ENCODE measurements around the gene FOXL1. TPM values are rescaled to one million over a fixed set of nuclear protein-coding genes. Genes with fewer than 3 reads are reported as not detected.

The FOXL1 gene
- polyA plus RNA-seq (0.10 to 0.13 TPM (median 0.11 TPM) in 3 replicates), polyA minus RNA-seq (0.07 TPM in 1 of 3 replicates, not detected in the others)
- 0.11 TPM for polyA plus RNA-seq (2011; ENCODE audit: low read depth)
- 0.08 and 0.09 TPM in 2 replicates for polyA plus RNA-seq (2011; cell fraction: cytosol; rRNA removed)
- 0.13 and 0.15 TPM in 2 replicates for polyA plus RNA-seq (2011; cell fraction: nucleus; rRNA removed)
- polyA plus RNA-seq (2012; ENCODE audit: low replicate concordance) = 0.11 and 0.24 TPM in 2 replicates
- polyA minus RNA-seq (2011; cell fraction: cytosol; rRNA and poly(A)+ RNA removed) = not detected
- polyA minus RNA-seq (2011; cell fraction: nucleus; rRNA and poly(A)+ RNA removed) = 0.11 and 0.23 TPM in 2 replicates

- DNase-seq (ENCODE audit: low read depth, low spot score) (no peak), FAIRE-seq (no peak)
- no peaks in the 10 kb centered on the region for H3K79me2 ChIP-seq (ENCODE audit: control insufficient read depth, insufficient read depth, low read length)
- peak within 1 kb of the TSS in 2 of 3 experiments; percentile 23 to 43 for H3K4me3 ChIP-seq (ENCODE audit: control insufficient read depth in 2 of 3, extremely low read depth in 1 of 3, insufficient read depth in 2 of 3, low read depth in 1 of 3, low read length in 3 of 3)
- H3K27me3 ChIP-seq (ENCODE audit: control insufficient read depth, extremely low read depth, insufficient read depth, low read length) = peaks cover 20% of the 10 kb centered on the region
- H3K27ac ChIP-seq (ENCODE audit: control insufficient read depth, insufficient read depth, low read length) = no peak within 1 kb of the TSS
- dilution Hi-C loops (cut with MboI; ENCODE audit: extremely low pct_ligation_motif_present, low sequenced_read_pairs) = no loop called here
- no peaks in the 10 kb centered on the region for H3K36me3 ChIP-seq (ENCODE audit: control insufficient read depth in 2 of 2, extremely low read depth in 1 of 2, insufficient read depth in 2 of 2, low read length in 2 of 2)
- no peaks in the 10 kb centered on the region for H4K20me1 ChIP-seq (ENCODE audit: control insufficient read depth, extremely low read depth, insufficient read depth, low read length)
- H3K9ac ChIP-seq (ENCODE audit: control insufficient read depth, extremely low read depth, insufficient read depth, low read length) = no peak within 1 kb of the TSS
- H3K4me2 ChIP-seq (ENCODE audit: control insufficient read depth, extremely low read depth, insufficient read depth, low read depth, low read length) = peak within 1 kb of the TSS; percentile 51
- TF ChIP-seq, protein P1, sequence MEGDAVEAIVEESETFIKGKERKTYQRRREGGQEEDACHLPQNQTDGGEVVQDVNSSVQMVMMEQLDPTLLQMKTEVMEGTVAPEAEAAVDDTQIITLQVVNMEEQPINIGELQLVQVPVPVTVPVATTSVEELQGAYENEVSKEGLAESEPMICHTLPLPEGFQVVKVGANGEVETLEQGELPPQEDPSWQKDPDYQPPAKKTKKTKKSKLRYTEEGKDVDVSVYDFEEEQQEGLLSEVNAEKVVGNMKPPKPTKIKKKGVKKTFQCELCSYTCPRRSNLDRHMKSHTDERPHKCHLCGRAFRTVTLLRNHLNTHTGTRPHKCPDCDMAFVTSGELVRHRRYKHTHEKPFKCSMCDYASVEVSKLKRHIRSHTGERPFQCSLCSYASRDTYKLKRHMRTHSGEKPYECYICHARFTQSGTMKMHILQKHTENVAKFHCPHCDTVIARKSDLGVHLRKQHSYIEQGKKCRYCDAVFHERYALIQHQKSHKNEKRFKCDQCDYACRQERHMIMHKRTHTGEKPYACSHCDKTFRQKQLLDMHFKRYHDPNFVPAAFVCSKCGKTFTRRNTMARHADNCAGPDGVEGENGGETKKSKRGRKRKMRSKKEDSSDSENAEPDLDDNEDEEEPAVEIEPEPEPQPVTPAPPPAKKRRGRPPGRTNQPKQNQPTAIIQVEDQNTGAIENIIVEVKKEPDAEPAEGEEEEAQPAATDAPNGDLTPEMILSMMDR (optimal IDR thresholded peaks at IDR 0.05 in 1 of 3, IDR thresholded peaks at IDR 0.05 in 1 of 3, conservative IDR thresholded peaks at IDR 0.05 in 1 of 3; ENCODE audit: extremely low read depth in 1 of 3, insufficient read depth in 2 of 3, low read length in 3 of 3) = no peak
- no peak for TF ChIP-seq EZH2 (IDR thresholded peaks at IDR 0.05; ENCODE audit: low read length)
- H3K9me3 ChIP-seq (ENCODE audit: control insufficient read depth, low read depth, low read length) = no peaks in the 10 kb centered on the region
- peaks cover 15% of the 10 kb centered on the region for H3K4me1 ChIP-seq (ENCODE audit: control insufficient read depth, extremely low read depth, insufficient read depth, low read length)
- H2AFZ ChIP-seq (ENCODE audit: control insufficient read depth, low read length) = peak within 1 kb of the TSS; percentile 62
- no peaks in the 10 kb centered on the region for H3K9me1 ChIP-seq (ENCODE audit: control insufficient read depth, extremely low read depth, insufficient read depth, low read length)
Measured at GRCh38 chr16:86578061-86578599, at the start of gene FOXL1. FOXL1 (plus strand) TSS chr16:86578549; CDS start chr16:86578724, 175 bp downstream.

- Histone ChIP-seq H3K4me2 (ENCODE audit: control insufficient read depth, extremely low read depth, insufficient read depth, low read depth, low read length) (no peak overlapping the region), H3K79me2 (ENCODE audit: control insufficient read depth, insufficient read depth, low read length) (no peaks in the 10 kb centered on the region), H3K27me3 (ENCODE audit: control insufficient read depth, extremely low read depth, insufficient read depth, low read length) (no peaks in the 10 kb centered on the region), H3K27ac (ENCODE audit: control insufficient read depth, insufficient read depth, low read length) (no peak overlapping the region), H4K20me1 (ENCODE audit: control insufficient read depth, extremely low read depth, insufficient read depth, low read length) (no peaks in the 10 kb centered on the region), H3K9me1 (ENCODE audit: control insufficient read depth, extremely low read depth, insufficient read depth, low read length) (no peaks in the 10 kb centered on the region), H2AFZ (ENCODE audit: control insufficient read depth, low read length) (no peak overlapping the region), H3K9ac (ENCODE audit: control insufficient read depth, extremely low read depth, insufficient read depth, low read length) (no peak overlapping the region), H3K4me1 (ENCODE audit: control insufficient read depth, extremely low read depth, insufficient read depth, low read length) (no peaks in the 10 kb centered on the region), H3K9me3 (ENCODE audit: control insufficient read depth, low read depth, low read length) (peaks cover 4% of the 10 kb centered on the region), H3K36me3 (ENCODE audit: control insufficient read depth in 2 of 2, extremely low read depth in 1 of 2, insufficient read depth in 2 of 2, low read length in 2 of 2) (peaks cover 0 to 11% of the 10 kb centered on the region in 2 experiments), H3K4me3 (ENCODE audit: control insufficient read depth in 2 of 3, extremely low read depth in 1 of 3, insufficient read depth in 2 of 3, low read depth in 1 of 3, low read length in 3 of 3) (no peak overlapping the region)
- no peak for DNase-seq (ENCODE audit: low read depth, low spot score)
- no peak for FAIRE-seq
- TF ChIP-seq, protein P1 (optimal IDR thresholded peaks at IDR 0.05 in 1 of 3, IDR thresholded peaks at IDR 0.05 in 1 of 3, conservative IDR thresholded peaks at IDR 0.05 in 1 of 3; ENCODE audit: extremely low read depth in 1 of 3, insufficient read depth in 2 of 3, low read length in 3 of 3) = no peak
- TF ChIP-seq EZH2 (IDR thresholded peaks at IDR 0.05; ENCODE audit: low read length) = no peak
- dilution Hi-C loops (cut with MboI; ENCODE audit: extremely low pct_ligation_motif_present, low sequenced_read_pairs) = no loop called here
Measured at GRCh38 chr16:86529160-86529559, 49.2 kb upstream of the FOXL1 start.

All from keratinocyte (primary cell).